Activated CD8-positive, alpha-beta memory T cell treated with anti-CD3 and anti-CD28 coated beads for 36 hours (primary cell): ENCODE results near the gene C6orf132. TPM values are rescaled to one million over a fixed set of nuclear protein-coding genes. Genes with fewer than 3 reads are reported as not detected.
"Not testable (repeated sequence)": the region's sequence is repeated elsewhere in the genome, so short reads cannot be mapped to it uniquely, and the experiment has no call there.

Experiments used
- CTCF ChIA-PET: fragments of 350-600 bp; sonication (Branson Sonifier 250); formaldehyde crosslinking; loops from one replicate; lab custom pipeline; 2021; ENCODE audit warnings: antibody characterized with exemption; lab: Charles Lee
- POLR2A ChIA-PET: fragments of 350-600 bp; sonication (Branson Sonifier 250); formaldehyde crosslinking; loops from one replicate; lab custom pipeline; 2021; ENCODE audit warnings: antibody characterized with exemption; lab: Charles Lee
- total RNA-seq, 2 experiments: library from RNA; stranded (reverse); gene quantifications; one replicate each; pipeline ENCODE4 v1.2.3, GENCODE V29; 2021

The C6orf132 gene, protein sequence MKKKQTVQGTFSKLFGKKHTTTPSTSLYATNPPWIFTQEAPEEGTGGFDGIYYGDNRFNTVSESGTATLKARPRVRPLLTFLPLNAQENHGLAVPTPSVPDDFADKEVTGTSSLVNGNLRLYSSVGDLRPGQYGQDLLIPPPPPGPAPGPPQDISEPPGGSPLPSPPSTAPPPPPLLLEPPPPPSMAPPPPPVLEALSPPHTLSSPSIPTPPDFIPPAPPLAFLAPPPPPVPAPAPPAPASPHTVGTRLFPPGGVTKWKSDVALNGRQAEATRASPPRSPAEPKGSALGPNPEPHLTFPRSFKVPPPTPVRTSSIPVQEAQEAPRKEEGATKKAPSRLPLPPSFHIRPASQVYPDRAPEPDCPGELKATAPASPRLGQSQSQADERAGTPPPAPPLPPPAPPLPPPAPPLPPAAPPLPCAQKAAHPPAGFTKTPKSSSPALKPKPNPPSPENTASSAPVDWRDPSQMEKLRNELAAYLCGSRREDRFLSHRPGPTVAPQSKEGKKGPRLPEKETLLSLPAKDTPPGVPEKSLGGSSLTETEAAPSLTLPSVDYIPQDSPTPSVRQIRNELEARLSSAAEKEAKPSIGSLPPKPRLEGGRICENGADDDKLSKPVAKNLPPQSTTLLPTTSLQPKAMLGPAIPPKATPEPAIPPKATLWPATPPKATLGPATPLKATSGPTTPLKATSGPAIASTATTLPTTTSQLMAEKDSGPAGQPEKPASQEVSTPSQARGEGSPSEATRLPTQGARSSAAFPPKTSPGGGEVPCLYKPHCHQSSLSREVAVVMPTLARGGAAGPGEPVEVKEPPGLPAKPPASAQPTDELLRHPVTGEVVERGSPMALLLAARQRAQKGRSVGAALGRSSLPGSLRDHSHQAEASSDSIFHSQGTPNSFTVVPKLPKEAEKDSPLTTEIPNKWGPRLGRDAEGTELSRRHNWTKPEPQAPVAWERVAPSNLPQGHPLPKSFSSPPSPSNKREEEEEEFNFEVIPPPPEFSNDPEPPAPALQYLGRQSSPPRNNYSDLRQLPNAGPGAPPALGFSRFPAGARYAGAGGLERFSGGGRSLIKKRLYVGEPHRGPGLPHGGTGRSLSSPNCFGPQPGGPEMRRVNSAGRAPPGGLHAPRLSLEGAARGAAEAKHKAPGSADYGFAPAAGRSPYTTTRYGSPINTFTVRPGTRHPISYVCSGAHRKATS
- total RNA-seq: under 1 TPM; 0.21 to 0.23 TPM

DNA sequence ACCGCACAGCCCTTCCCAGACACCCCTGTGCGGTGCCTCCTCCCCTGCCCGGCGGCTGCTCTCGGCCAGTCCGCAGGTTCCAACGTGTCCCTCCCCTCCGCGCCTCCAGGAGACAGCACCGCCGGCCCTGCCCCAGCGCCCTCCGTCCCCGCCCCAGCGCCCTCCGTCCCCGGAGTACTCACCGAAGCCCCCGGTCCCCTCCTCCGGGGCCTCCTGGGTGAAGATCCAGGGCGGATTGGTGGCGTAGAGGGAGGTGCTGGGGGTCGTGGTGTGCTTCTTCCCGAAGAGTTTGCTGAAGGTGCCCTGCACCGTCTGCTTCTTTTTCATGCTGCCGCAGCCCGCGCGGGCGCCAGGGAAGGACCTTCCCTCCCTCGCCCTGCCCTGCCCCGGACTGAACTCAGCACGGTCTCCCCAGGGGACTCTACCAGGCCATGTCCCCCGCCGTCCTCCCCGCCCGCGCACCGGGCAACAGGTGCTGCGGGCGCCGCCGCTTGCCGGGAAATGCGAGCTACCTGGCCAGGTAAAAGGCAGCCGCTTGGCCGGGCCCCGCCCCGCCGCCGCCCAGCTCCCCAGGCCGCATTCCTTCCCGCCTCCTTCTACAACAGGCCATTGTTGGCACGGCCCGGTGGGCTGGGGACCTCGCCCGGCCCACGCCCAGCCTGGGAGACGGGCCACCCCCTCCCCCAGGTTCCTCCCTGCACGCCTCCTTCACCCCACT, at the start of gene C6orf132:
TSS of gene C6orf132 (minus strand) at position 503 of the 718 bp plus-strand sequence. CDS start at position 327, 176 bp downstream.
- CTCF ChIA-PET: no interaction called here

DNA sequence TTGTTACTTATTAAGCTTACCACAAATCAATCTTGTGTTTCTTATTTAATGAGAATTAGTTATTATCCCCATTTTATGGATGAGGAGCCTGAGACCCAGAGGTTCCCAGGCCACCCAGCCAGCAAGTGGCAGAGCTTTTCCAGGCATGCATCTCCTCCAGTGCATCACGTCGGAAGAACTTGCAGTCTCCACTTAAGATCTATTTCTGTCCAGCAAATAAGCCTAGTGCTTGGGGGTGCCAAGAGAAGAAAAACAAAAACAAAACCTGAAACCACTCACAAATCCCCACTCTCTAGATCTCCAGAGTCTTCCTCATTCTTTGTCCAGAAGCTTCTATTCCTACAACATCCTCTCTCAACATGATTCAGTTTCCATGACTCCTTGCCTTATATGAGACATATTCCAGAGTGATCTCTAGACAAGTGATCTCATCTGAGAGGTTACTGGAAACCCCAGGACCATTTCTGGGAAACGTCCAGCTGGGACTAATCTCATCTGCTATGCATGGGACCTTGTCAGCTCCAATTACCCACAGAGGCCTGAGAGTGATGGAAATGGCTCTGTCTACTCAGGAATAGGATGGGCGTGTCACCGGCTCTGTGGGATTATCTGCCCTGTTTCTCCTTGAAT, 48.2 kb upstream of the C6orf132 start:
- CTCF ChIA-PET: interaction anchor here (0.6 to 1.2 kb wide), 2 partner anchors 29 to 85 kb away, joined by 3 to 5 read pairs; no protein-coding TSS in a partner anchor

More for the DNA sequence above, at the start of gene C6orf132:
- POLR2A ChIA-PET: no interaction called here

GRCh38 chr6:42188406-42188805, 46.0 kb upstream of the C6orf132 start:
- POLR2A ChIA-PET: no interaction called here
- CTCF ChIA-PET: interaction anchor here (0.9 kb wide), 1 partner anchor 112 kb away, joined by 3 read pairs; no protein-coding TSS in a partner anchor

More for the DNA sequence above, 48.2 kb upstream of the C6orf132 start:
- POLR2A ChIA-PET: no interaction called here

- CTCF ChIA-PET: no interaction called here
- POLR2A ChIA-PET: no interaction called here
Measured at GRCh38 chr6:42185597-42185996, 43.2 kb upstream of the C6orf132 start.

DNA sequence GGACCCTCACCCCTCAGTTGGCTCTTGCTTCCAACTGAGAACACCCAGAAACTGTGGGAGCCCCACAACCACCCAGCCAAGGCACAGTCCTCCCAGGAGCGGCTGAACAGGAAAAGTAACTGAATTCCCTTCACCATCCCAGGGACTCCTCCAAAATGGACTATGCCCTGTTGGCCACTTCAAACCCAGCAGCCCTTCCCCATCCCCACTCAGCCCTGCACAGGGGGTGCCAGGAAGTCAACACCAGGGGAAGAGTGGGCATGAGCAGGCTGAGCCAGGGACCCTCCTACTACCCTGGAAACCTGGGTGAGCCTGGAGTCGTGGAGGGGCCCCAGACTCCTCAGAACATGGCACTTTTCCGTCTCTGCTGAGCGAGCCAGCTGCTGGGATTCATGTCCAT, 42.1 kb upstream of the C6orf132 start:
- ChIA-PET CTCF (no interaction called here), POLR2A (interaction anchor here (0.6 kb wide), 1 partner anchor 289 kb away, joined by 3 read pairs; the partner anchor contains the start of gene USP49)

- ChIA-PET CTCF (no interaction called here), POLR2A (interaction anchor here (0.6 kb wide), 1 partner anchor 16 kb away, joined by 6 read pairs; no protein-coding TSS in a partner anchor)
Measured at GRCh38 chr6:42182101-42182500, 39.7 kb upstream of the C6orf132 start.

- POLR2A ChIA-PET: interaction anchor here (0.6 kb wide), 1 partner anchor 100 kb away, joined by 4 read pairs; no protein-coding TSS in a partner anchor
- CTCF ChIA-PET: interaction anchor here (1.9 kb wide), 1 partner anchor 12 kb away, joined by 4 read pairs; no protein-coding TSS in a partner anchor
Measured at GRCh38 chr6:42179945-42180313, 37.5 kb upstream of the C6orf132 start.

- ChIA-PET CTCF (interaction anchor here (1.9 kb wide), 1 partner anchor 11 kb away, joined by 4 read pairs; no protein-coding TSS in a partner anchor), POLR2A (interaction anchor here (0.6 kb wide), 1 partner anchor 100 kb away, joined by 4 read pairs; no protein-coding TSS in a partner anchor)
Measured at GRCh38 chr6:42179261-42179944, 37.0 kb upstream of the C6orf132 start.

DNA sequence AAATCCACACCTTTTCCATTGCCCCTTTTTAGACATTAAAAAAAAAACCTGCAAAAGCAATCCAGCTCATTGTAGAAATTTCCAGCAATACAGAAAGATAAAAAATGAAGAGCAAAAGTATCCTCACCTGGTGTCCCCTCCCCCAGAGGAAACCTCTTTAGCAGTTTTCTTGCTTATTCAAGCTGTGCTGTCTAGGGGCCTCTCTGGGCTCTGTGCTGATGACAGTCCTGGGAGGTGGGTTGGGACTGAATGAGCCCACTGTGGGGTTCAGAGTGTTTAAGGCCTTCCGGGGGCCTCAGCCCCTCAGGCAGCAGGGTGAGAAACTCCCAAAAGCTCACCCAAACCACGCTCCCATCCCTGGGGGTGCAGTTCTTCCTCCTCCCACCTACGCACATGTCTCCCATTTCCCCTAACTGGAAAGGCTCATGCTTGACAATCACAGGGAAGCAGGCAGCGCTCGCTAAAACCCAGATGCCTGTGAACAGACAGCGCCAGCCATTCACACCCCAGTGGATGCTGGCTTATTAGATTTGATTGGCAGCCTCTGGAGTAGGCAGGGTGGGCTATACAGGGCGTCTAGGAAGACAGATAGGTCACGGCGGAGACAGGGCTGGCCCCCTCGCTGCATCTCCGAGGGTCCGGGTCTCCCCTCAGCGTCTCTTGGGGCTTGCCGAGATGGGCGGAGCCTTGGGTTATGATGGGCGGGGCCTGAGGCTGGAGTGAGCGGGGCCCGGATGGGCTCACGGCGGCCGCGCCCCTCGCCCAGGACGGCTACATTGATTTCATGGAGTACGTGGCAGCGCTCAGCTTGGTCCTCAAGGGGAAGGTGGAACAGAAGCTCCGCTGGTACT, 35.3 kb upstream of the C6orf132 start:
- CTCF ChIA-PET: interaction anchor here (0.6 to 1.9 kb wide), 2 partner anchors 10 to 135 kb away, joined by 4 read pairs; no protein-coding TSS in a partner anchor
- POLR2A ChIA-PET: interaction anchor here (0.5 kb wide), 1 partner anchor 94 kb away, joined by 4 read pairs; no protein-coding TSS in a partner anchor

GRCh38 chr6:42176981-42177380, 34.6 kb upstream of the C6orf132 start:
- CTCF ChIA-PET: interaction anchor here (0.6 kb wide), 1 partner anchor 135 kb away, joined by 4 read pairs; no protein-coding TSS in a partner anchor
- POLR2A ChIA-PET: no interaction called here

- ChIA-PET CTCF (interaction anchor here (0.7 kb wide), 1 partner anchor 121 kb away, joined by 3 read pairs; no protein-coding TSS in a partner anchor), POLR2A (no interaction called here)
Measured at GRCh38 chr6:42175860-42176259, 33.4 kb upstream of the C6orf132 start.

GRCh38 chr6:42173101-42173500, 30.7 kb upstream of the C6orf132 start, which contains the start of gene GUCA1A:
Gene GUCA1A (plus strand): TSS chr6:42173364. CDS start chr6:42173614, 250 bp downstream.
- ChIA-PET CTCF (no interaction called here), POLR2A (no interaction called here)

DNA sequence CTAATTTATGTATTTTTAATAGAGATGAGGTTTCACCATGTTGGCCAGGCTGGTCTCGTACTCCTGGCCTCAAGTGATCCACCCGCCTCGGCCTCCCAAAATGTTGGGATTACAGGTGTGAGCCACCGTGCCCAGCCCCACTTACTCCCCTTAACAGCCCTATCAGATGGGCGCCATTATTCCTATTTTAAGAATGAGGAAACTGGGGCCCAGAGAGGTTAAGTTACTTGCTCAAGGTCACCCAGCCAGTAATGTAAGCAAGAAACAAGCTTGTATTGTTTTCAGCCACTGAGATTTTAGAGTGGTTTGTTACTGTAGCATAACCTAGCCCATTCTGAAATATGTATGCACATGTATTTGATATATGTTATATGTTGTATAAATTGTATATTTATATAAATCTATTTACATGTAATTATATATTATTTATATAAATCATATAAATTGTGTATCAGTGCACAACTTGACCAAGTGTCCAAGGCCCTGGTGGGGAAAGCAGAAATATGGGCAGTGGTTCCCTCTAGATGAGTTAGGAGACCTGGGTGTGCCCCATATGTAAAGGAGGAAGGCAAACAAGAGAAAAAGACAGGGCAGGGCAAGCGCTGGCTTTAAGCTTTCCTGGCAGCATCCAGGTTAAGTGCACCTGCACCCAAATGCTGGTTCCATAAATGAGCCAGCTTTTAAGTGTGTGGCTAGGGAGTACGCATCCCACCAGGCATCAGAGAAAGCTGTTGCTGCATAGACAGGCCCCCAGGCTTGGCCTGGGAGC, 29.6 kb upstream of the C6orf132 start:
- POLR2A ChIA-PET: no interaction called here
- CTCF ChIA-PET: no interaction called here

DNA sequence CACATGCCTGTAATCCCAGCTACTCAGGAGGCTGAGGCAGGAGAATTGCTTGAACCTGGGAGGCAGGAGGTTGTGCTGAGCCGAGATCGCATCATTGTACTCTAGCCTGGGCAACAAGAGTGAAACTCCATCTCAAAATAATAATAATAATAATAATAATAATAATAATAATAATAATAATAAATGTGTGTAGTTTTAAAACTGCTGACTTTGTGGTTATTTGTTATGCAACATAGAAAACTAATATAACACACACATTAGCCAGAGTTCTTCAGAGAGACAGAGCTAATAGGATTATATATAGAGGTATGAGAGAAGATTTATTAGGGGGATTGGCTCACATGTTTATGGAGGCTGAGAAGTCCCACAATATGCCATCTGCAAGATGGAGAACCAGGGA, 27.4 kb upstream of the C6orf132 start:
- POLR2A ChIA-PET: not testable (repeated sequence)
- CTCF ChIA-PET: interaction anchor here (0.6 to 1.7 kb wide), 4 partner anchors 52 to 120 kb away, joined by 3 to 7 read pairs (median 4); partner anchors contain the start of gene TAF8

DNA sequence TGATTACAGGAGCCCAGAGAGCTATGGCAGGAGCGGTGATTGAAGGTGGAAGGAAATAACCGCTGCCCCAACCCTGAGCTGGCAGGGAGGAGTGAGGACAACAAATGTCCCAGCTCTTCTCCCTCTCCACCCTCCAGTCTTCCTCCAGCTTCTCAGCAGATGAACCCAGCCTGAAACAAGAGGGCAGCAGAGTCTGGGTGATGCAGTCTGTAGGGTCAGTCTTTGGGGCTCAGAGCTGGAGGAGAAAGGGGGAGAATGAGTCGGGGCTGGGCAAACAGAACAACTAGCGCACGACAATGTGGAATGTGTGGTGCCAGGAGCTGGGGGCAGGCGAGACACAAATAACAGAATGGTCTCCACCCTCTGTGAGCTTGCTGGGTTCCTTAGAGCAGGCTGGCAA, 26.2 kb upstream of the C6orf132 start:
- ChIA-PET CTCF (interaction anchor here (0.5 to 1.9 kb wide), 9 partner anchors 10 to 407 kb away, joined by 3 to 7 read pairs (median 3); partner anchors contain the start of genes PRICKLE4 and TAF8), POLR2A (no interaction called here)
